Loucy (cell line): ENCODE measurements around the gene NBEA.

Source experiments
- H2AFZ ChIP-seq: fragments of 200-600 bp; sonication (generic); 2 replicates; pipeline ENCODE4 v1.6.0; 2016; ENCODE audit warnings: antibody characterized with exemption, mild to moderate bottlenecking, low read length, moderate library complexity
- H3F3A ChIP-seq: fragments of 200-600 bp; 2 replicates; pipeline ENCODE4 v1.6.0; 2016; ENCODE audit warnings: antibody characterized with exemption, low read depth, mild to moderate bottlenecking
- H3K27me3 ChIP-seq: fragments of 200-600 bp; sonication (generic); 2 replicates; pipeline ENCODE4 v1.6.1; 2014; ENCODE audit warnings: low read length, mild to moderate bottlenecking; ENCODE audit not compliant: insufficient read depth, poor library complexity, severe bottlenecking
- H3K36me3 ChIP-seq: fragments of 200-600 bp; sonication (generic); 2 replicates; pipeline ENCODE4 v1.6.1; 2016; ENCODE audit warnings: low read length; ENCODE audit not compliant: insufficient read depth
- H3K4me1 ChIP-seq: fragments of 200-600 bp; sonication (generic); 2 replicates; pipeline ENCODE4 v1.5.1; 2014; ENCODE audit warnings: low read length, mild to moderate bottlenecking; ENCODE audit not compliant: insufficient read depth, poor library complexity, severe bottlenecking
- H3K4me2 ChIP-seq: fragments of 200-600 bp; sonication (generic); 2 replicates; pipeline ENCODE4 v1.6.0; 2014; ENCODE audit warnings: antibody characterized with exemption, low read length, low read depth, mild to moderate bottlenecking; ENCODE audit not compliant: poor library complexity, severe bottlenecking
- H3K4me3 ChIP-seq: fragments of 200-600 bp; sonication (generic); 2 replicates; pipeline ENCODE4 v1.5.1; 2014; ENCODE audit warnings: low read length, mild to moderate bottlenecking, mixed read lengths; ENCODE audit not compliant: poor library complexity, severe bottlenecking
- H3K79me2 ChIP-seq: fragments of 200-600 bp; sonication (generic); 2 replicates; pipeline ENCODE4 v1.6.1; 2014; ENCODE audit warnings: low read length; ENCODE audit not compliant: insufficient read depth
- H3K9ac ChIP-seq: fragments of 200-600 bp; sonication (generic); 2 replicates; pipeline ENCODE4 v1.6.0; 2014; ENCODE audit warnings: mild to moderate bottlenecking, low read depth, low read length, moderate library complexity; ENCODE audit not compliant: poor library complexity, severe bottlenecking
- H3K9me2 ChIP-seq: fragments of 200-600 bp; sonication (generic); replicated peaks from 2 replicates; pipeline ENCODE4 v1.6.1; 2016; ENCODE audit warnings: low read depth, low read length, mixed read lengths
- H3K9me3 ChIP-seq: fragments of 200-600 bp; sonication (generic); 2 replicates; pipeline ENCODE4 v1.6.1; 2014; ENCODE audit warnings: mild to moderate bottlenecking, antibody characterized with exemption, low read length, low read depth; ENCODE audit not compliant: insufficient read depth
- H4K20me1 ChIP-seq: fragments of 200-600 bp; sonication (generic); 2 replicates; pipeline ENCODE4 v1.6.0; 2014; ENCODE audit warnings: antibody characterized with exemption, low read length, mild to moderate bottlenecking; ENCODE audit not compliant: insufficient read depth, poor library complexity, severe bottlenecking
- EZH2phosphoT487 ChIP-seq: fragments of 200-600 bp; IDR thresholded peaks from 2 replicates; pipeline ENCODE4 v1.6.1; 2018; ENCODE audit warnings: antibody characterized with exemption, mild to moderate bottlenecking, moderate library complexity, borderline replicate concordance
- TF ChIP-seq, protein P1 (sequence below): fragments of 200-600 bp; sonication (generic); conservative IDR thresholded peaks from 2 replicates; pipeline ENCODE4 v1.5.1; 2014; ENCODE audit warnings: mild to moderate bottlenecking, antibody characterized with exemption, low read length

NBEA gene

DNA sequence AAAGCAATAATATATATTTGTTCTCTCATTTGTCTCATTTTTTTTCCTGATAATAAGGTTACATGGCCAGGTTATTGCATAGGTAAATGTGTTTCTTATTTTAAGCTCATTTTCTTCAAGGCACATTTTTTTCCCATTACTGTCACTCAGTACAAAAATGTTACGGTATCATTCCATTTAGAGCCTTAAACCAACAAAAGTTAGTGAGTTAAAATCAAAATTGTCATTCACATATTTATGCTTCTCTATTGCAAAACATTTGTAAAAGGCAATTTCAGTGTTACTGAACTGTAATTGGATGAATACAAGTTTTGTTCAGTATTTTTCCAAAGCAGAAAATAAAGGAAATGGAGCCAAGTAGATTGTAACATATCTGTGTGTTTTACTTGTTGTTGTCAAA, 652.0 kb downstream of the NBEA start:
- no peaks in the 10 kb centered on the region for H3K9me3 ChIP-seq
- no peak overlapping the region for H3K4me2 ChIP-seq
- H3K4me3 ChIP-seq = no peak overlapping the region
- H4K20me1 ChIP-seq = no peaks in the 10 kb centered on the region
- no peaks in the 10 kb centered on the region for H3K4me1 ChIP-seq
- no peaks in the 10 kb centered on the region for H3K79me2 ChIP-seq
- no peak overlapping the region for H2AFZ ChIP-seq
- no peaks in the 10 kb centered on the region for H3K36me3 ChIP-seq
- H3K9me2 ChIP-seq = no peaks in the 10 kb centered on the region
- no peaks in the 10 kb centered on the region for H3K27me3 ChIP-seq
- no peaks in the 10 kb centered on the region for H3F3A ChIP-seq
- no peak overlapping the region for H3K9ac ChIP-seq
- TF ChIP-seq, protein P1, sequence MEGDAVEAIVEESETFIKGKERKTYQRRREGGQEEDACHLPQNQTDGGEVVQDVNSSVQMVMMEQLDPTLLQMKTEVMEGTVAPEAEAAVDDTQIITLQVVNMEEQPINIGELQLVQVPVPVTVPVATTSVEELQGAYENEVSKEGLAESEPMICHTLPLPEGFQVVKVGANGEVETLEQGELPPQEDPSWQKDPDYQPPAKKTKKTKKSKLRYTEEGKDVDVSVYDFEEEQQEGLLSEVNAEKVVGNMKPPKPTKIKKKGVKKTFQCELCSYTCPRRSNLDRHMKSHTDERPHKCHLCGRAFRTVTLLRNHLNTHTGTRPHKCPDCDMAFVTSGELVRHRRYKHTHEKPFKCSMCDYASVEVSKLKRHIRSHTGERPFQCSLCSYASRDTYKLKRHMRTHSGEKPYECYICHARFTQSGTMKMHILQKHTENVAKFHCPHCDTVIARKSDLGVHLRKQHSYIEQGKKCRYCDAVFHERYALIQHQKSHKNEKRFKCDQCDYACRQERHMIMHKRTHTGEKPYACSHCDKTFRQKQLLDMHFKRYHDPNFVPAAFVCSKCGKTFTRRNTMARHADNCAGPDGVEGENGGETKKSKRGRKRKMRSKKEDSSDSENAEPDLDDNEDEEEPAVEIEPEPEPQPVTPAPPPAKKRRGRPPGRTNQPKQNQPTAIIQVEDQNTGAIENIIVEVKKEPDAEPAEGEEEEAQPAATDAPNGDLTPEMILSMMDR = no peak
- no peak for TF ChIP-seq EZH2phosphoT487

DNA sequence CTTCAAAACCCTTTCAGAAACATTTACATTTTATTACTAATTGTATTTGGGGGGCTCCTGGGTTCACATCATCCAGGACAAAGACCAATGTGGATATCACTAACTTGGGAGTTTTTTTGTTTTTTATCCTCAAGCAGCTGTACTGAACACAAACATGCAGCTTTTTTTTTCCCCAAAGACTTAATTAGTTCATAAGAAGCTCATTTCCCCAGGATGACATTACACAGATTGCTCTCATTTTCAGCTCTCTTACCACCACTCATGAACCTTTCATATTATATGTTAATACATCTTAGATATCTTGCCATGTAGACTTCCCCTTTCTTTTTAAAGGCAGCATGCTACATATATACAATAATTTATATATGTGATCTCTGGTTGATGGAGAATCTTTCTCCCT, 653.1 kb downstream of the NBEA start:
- H3K9ac ChIP-seq = no peak overlapping the region
- H3F3A ChIP-seq = no peaks in the 10 kb centered on the region
- H4K20me1 ChIP-seq = no peaks in the 10 kb centered on the region
- H2AFZ ChIP-seq = no peak overlapping the region
- H3K79me2 ChIP-seq = no peaks in the 10 kb centered on the region
- H3K4me1 ChIP-seq = no peaks in the 10 kb centered on the region
- no peaks in the 10 kb centered on the region for H3K9me2 ChIP-seq
- no peaks in the 10 kb centered on the region for H3K9me3 ChIP-seq
- no peak overlapping the region for H3K4me3 ChIP-seq
- H3K36me3 ChIP-seq = no peaks in the 10 kb centered on the region
- TF ChIP-seq EZH2phosphoT487 = no peak
- TF ChIP-seq, protein P1 = no peak
- H3K27me3 ChIP-seq = no peaks in the 10 kb centered on the region
- no peak overlapping the region for H3K4me2 ChIP-seq

DNA sequence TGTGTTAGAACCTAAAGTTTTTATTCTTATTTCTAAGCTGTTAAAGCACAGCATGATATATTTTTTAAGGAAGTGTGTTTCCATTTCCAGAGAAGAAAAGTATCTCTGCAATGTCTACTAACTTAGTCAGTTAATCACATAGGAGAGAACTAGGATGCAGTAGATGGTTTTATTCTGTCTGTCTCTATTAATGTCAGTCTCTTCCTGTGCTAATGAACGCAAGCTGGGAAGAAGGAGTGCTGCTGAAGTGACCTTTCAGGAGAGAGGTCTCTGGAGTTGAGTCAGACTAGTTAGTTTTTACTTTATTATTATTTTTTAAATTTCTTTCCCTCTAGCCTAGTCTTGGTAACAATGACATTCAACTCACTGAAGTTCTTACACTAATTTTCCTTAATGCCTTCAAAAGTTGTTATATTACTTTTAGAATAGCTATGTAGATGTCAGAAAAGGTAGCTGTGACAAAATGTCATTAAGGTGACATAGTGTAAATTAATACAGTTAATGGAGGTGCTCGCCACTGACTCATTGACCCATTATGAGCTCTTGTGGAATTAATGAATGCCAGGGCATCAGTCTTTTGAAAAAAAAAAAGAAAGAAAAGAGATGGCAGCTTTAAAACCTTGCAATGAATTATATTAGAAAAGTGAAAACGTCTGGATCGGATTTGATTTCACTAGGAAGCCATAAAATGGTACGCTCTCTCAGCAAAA, 654.4 kb downstream of the NBEA start:
- Histone ChIP-seq H3K4me3 (no peak overlapping the region), H4K20me1 (no peaks in the 10 kb centered on the region), H3K4me1 (no peaks in the 10 kb centered on the region), H3K27me3 (no peaks in the 10 kb centered on the region), H3K9me2 (no peaks in the 10 kb centered on the region), H3K4me2 (no peak overlapping the region), H3F3A (no peaks in the 10 kb centered on the region), H3K9me3 (no peaks in the 10 kb centered on the region), H2AFZ (no peak overlapping the region), H3K36me3 (no peaks in the 10 kb centered on the region), H3K79me2 (no peaks in the 10 kb centered on the region), H3K9ac (no peak overlapping the region)
- TF ChIP-seq EZH2phosphoT487 = no peak
- TF ChIP-seq, protein P1 = no peak
